GM18508 (cell line): ENCODE results near the gene KRTAP22-1.

ENCODE experiments used
- ATAC-seq: cut with Tn5 transposase; IDR thresholded peaks from one replicate; pipeline ENCODE4 v1.9.1; 2021; ENCODE audit warnings: moderate number of reproducible peaks; ENCODE audit not compliant: insufficient read depth, unreplicated experiment

Gene KRTAP22-1

DNA sequence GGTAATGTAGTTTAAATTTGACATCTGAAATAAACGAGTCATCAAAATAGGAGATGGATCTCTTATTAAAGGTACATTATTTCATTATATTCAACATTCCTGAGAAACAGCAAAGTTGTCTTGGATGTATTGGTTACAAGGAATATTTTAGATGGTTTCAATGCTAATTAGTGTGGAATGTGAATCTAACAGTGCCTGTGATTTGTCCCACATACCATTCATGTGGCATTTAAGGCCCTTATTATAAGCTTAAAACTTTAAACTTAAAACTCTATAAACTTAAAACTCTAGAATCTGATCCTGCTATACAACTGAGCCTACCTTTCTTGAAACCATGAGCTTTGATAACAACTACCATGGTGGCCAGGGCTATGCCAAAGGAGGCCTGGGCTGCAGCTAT, at the start of gene KRTAP22-1:
TSS of gene KRTAP22-1 (plus strand) at position 301 of the 400 bp plus-strand sequence.
- no peak for ATAC-seq

- no peak for ATAC-seq
Measured at GRCh38 chr21:30552782-30553181, 48.1 kb upstream of the KRTAP22-1 start.

DNA sequence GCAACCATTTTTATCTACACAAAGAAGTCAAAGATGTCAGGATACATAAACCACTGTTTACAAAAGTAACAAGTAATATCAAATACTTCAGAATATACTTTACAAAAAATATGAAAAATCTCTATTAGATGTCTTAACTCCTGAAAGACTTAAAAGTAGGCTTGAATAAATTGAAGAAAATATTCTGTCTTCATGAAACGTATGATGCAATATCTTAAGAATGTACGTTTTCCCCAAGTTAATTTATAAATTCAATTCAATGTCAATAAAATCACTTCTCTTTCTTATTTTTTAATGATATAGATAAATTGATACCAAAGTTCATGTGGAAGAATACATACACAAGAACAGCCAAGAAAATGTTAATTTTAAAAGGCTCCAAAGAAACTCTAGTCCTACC, 45.8 kb upstream of the KRTAP22-1 start:
- ATAC-seq = no peak

DNA sequence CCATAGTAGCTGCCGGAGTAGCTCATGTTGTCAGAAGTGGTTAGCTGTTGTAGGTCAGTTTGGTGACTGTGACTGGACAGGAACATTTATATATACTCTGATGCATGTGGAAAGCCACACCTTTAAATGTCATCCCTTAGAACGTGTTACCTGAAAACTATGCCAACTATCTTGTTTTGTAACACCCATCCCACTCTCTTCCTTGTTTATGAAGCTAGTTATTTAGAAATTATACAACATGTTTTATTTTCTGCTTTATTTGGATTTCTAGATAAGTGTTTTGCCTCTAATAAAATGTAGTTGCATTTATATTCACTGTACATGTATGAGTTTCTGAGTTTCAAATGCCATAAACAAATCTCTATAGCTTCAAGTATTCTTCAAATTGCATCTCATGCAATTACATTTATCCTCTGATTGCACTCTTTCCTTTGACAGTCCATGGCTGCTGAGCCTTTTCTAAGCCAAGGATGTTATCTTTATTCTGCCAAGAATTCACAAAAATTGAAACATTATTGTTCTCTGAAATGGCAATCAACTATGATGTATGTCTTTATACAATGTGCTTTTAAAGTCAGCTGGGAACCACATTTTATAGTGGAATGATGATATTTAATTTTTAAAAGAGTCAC, 39.5 kb upstream of the KRTAP22-1 start, which contains the start of gene KRTAP19-7:
TSS of gene KRTAP19-7 (minus strand) at position 51 of the 632 bp plus-strand sequence. CDS start at position 26, 25 bp downstream.
- no peak for ATAC-seq

- no peak for ATAC-seq
Measured at GRCh38 chr21:30561957-30562356, 38.9 kb upstream of the KRTAP22-1 start.

- ATAC-seq = no peak
Measured at GRCh38 chr21:30563072-30563471, 37.8 kb upstream of the KRTAP22-1 start.

DNA sequence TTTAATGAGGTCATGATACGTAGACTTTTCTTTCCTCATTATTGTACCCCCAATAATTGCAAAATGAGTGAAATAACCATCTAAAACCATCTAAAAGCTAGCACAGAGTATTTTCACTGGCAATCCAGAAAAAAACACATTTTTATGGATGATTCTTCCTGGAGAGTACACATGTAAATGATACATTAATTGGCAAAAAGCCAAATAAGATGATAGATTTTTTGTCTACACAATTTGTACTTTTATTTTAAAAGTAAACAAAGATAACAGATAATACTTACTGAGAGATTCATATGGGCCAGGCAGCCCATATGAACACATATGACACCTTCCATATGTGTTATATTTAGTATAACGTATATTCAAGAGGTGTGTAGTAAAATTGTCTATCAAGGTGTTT, 37.3 kb upstream of the KRTAP22-1 start:
- no peak for ATAC-seq

GRCh38 chr21:30567617-30568016, 33.3 kb upstream of the KRTAP22-1 start:
- ATAC-seq = no peak

GRCh38 chr21:30577766-30578165, 23.1 kb upstream of the KRTAP22-1 start:
- ATAC-seq = no peak

DNA sequence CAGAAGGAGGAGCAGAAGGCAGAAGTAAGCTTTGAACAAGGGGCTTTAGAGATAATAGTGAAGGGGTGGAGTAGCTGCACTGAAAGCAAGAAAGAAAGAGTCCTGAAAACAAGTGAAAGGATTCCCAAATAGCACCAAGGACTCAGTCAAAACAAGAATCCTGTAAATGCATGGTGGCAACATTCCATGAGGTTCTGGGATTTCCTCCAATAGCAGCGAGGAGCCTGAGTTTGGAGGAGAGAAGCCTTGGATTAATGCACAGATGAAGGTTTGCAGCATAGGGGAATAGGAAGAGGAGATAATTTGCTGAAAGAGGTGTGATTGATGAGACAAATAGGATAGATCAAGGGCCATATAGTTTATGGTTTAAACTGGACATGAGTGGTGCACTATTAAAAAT, 21.5 kb upstream of the KRTAP22-1 start:
- ATAC-seq = no peak

GRCh38 chr21:30580132-30580531, 20.8 kb upstream of the KRTAP22-1 start:
- no peak for ATAC-seq

DNA sequence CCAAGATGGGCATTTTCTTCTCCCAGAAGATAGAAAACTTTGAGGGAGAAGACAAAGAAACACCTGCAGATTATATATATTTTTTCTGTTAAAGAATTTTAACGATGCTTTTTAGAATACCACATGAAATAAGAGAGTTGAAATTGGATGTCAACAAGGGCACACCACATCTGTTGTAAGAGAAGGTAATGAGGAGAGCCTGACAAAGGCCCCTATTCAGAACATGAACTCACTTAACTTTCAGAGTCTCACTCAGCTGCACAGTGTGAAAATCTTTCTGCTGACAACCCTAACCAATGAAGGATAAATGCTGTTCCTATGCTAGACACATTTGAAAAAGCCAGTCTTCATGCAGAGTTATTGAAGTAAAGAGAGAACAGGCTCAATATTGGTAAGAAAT, 18.0 kb upstream of the KRTAP22-1 start:
- ATAC-seq = no peak

DNA sequence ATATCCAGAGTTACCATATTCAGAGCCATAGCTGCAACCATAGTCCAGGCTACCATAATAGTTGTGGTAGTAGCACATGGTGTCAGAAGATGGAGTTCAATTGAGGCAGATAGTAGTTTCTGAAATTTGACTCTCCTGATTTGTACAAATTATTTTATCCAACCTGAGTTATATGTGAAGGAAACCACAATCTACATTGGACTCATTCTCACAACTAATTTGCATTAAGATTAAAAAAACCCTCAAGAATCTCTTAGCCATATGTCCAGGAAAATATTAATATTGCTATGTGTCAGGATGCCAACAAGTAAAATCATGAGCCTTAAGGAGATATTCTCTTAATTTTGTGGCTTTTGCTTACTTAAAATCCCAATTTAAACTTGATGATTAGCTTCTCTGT, 10.6 kb upstream of the KRTAP22-1 start, which contains the start of gene KRTAP22-2:
TSS of gene KRTAP22-2 (minus strand) at position 101 of the 400 bp plus-strand sequence.
- no peak for ATAC-seq

DNA sequence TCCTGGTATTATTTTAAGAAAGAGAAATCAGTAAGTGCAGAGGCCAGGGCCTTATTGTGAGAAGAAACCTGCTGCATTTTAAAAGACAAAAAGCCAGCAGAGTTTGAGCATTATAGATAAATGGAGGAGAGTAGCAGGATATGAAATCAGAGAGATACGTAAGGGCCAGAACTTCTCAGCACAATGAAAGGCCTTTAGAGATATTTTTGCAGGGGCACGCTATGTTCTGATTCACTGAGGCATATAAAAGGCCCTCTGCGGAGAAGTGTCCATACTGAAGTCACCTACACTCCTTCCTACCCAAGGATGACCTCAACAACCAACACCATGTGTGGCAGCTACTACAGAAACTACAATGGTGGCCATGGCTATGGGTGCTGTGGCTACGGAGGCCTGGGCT, 8.7 kb upstream of the KRTAP22-1 start, which contains the start of gene KRTAP6-3:
TSS of gene KRTAP6-3 (plus strand) at position 301 of the 400 bp plus-strand sequence. CDS start at position 307, 6 bp downstream.
- no peak for ATAC-seq

DNA sequence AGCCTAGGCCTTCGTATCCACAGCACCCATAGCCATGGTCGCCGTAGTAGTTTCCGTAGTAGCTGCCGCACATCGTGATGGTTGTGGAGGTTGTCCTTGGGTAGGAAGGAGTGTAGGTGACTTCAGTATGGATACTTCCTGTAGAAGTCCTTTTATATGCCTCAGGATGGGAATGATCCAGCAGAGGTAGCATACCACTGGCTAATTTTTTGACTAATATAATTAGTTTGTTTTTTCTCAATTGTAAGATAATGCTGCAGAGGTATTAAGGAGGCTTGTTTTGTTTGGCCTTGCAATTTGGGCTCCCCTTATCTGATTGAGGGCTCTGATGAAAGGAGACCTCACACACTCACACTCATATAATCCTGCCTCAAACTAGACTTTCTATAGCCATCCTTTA, 2.1 kb upstream of the KRTAP22-1 start, which contains the start of gene KRTAP6-2:
TSS of gene KRTAP6-2 (minus strand) at position 101 of the 400 bp plus-strand sequence. CDS start at position 73, 28 bp downstream.
- ATAC-seq = no peak

GRCh38 chr21:30605968-30606367, 5.1 kb downstream of the KRTAP22-1 start:
- ATAC-seq = no peak

GRCh38 chr21:30612132-30612531, 11.2 kb downstream of the KRTAP22-1 start:
- no peak for ATAC-seq

- no peak for ATAC-seq
Measured at GRCh38 chr21:30613836-30614235, 12.9 kb downstream of the KRTAP22-1 start, which contains the start of gene KRTAP6-1. Gene KRTAP6-1 (minus strand): TSS chr21:30613930. CDS start chr21:30613904, 26 bp downstream.

- no peak for ATAC-seq
Measured at GRCh38 chr21:30615199-30615598, 14.3 kb downstream of the KRTAP22-1 start.

GRCh38 chr21:30616125-30616524, 15.2 kb downstream of the KRTAP22-1 start, which contains the start of gene KRTAP20-1:
Gene KRTAP20-1 (plus strand): TSS chr21:30616425. CDS start chr21:30616455, 30 bp downstream.
- ATAC-seq = no peak

DNA sequence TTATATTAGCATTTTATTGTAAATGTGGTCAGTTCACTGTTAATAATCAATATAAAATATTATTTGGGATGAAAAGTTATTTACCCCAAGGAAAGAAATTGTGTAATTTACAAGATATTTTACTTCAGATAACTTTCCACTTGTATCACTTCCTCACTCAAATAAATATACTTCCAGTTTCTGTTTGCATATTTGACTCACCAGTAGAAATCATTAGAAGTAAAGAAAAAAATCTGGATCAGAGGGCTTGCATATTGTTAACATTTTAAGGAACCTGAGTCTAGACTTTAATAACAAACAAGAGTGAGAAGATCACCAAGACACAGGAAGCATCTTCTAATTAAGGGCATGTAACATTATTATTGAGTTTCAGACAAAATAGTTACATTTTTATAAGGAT, 19.2 kb downstream of the KRTAP22-1 start:
- ATAC-seq = no peak

DNA sequence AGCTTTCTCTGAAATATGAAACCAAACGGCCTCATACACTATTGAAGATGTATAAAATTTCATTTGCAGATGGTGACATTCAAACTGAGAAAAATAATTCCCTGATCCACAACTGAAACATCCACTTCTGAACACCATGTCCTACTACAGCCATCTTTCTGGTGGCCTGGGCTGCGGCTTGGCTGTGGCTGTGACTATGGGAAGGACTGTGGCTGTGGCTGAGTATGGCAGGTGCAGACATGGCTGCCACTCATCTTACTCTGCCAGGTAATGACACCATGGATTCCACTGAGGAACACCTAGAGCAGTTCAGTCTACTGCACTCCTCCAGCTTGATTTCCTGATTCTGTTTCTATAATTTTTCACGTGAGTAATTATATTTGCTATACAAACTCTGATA, 19.6 kb downstream of the KRTAP22-1 start, which contains the start of gene KRTAP20-4:
TSS of gene KRTAP20-4 (plus strand) at position 106 of the 400 bp plus-strand sequence.
- no peak for ATAC-seq
